Left lung (tissue), 10 donors: Measurements from ENCODE around the gene MYEOV. TPM values are rescaled to one million over a fixed set of nuclear protein-coding genes. Genes with fewer than 3 reads are reported as not detected.
A peak's percentile ranks its signal among the peaks of the same experiment; 100 is the strongest.

Source experiments
- ATAC-seq: fragments of 200-7000 bp; cut with Tn5 transposase; one replicate; pipeline ENCODE4 v1.9.1; 2020; ENCODE audit warnings: moderate library complexity
- DNase-seq, 4 donors: peaks; one replicate each; pipeline ENCODE4 v3.0.0-alpha.2; 2013 to 2020
- H3K27ac ChIP-seq, 2 donors: fragments of 200-600 bp; sonication (generic) in 1 of 2; one replicate each; pipeline versions ENCODE4 v1.5.0 to v1.8.0; 2020 to 2021
- H3K27me3 ChIP-seq, 2 donors: fragments of 200-600 bp; sonication (generic) in 1 of 2; one replicate each; pipeline versions ENCODE4 v1.5.0 to v1.8.0; 2020 to 2021
- H3K36me3 ChIP-seq, 2 donors: fragments of 200-600 bp; sonication (generic) in 1 of 2; one replicate each; pipeline versions ENCODE4 v1.5.0 to v1.8.0; 2020 to 2021
- H3K4me1 ChIP-seq, 2 donors: fragments of 200-600 bp; one replicate each; pipeline ENCODE4 v1.8.0; 2021
- H3K4me3 ChIP-seq, 2 donors: fragments of 200-600 bp; sonication (generic) in 1 of 2; one replicate each; pipeline versions ENCODE4 v1.5.0 to v1.8.0; 2020 to 2021; ENCODE audit warnings: mild to moderate bottlenecking in 1 of 2
- H3K9me3 ChIP-seq, 2 donors: fragments of 200-600 bp; sonication (generic) in 1 of 2; one replicate each; pipeline versions ENCODE4 v1.5.0 to v1.8.0; 2020 to 2021
- intact Hi-C, 2 donors: fragments of 100-400 bp; cut with DNase I; formaldehyde crosslinking; loops; one replicate each; pipeline versions ENCODE4 v1.11.2 to v1.14.2; 2022
- polyA plus RNA-seq, 6 donors: library from polyadenylated mRNA; unstranded; fragments of 120-200 nt; gene quantifications; one replicate each; pipeline ENCODE4 v1.2.1, GENCODE V29; 2013; ENCODE audit not compliant: insufficient read length in 6 of 6
- total RNA-seq, 2 donors: library from RNA; stranded (reverse); fragmentation: NEBNext Ultra II Directional; extraction: Animal tissue kit (Norgen Biotek cat#: 25700); gene quantifications; one replicate each; pipeline ENCODE4 v1.2.1, GENCODE V29; 2021
- TF ChIP-seq, protein P1 (sequence below), 2 donors: fragments of 200-600 bp; sonication (generic) in 1 of 2; IDR thresholded peaks; one replicate each; pipeline versions ENCODE4 v1.5.0 to v1.8.0; 2021; ENCODE audit warnings: antibody characterized with exemption in 2 of 2
- donor health status: DM: no; HTN: yes; CAD: no.
- donor health status: DM: no; HTN: no; CAD: no.

The MYEOV gene
- total and polyA plus RNA-seq, 8 donors, result 0.31 to 0.85 (median 0.47) TPM; not detected in 1

DNA sequence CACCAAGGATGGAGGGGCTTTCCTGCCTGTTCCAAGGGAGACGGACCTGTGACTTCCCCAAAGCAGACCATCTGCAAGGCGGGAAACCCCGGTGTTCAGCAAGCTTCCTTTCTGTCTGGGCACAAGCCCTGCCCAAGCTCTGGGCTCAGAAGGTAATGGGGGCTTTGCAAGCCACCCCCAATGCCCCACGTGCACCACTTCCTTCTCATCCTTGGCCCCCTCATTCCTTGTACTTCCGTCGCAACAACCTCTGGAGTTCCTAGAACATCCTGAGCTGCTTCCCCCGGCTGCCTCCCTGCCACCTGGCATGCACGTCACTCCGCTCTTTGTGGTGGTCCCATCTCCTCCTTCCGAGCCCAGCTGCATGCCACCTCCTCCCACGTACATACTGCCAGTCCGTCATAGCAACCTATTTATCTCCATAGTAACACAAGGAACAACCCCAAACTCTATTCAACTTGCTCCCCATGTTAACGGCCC lies 3.9 kb downstream of the MYEOV start:
- intact Hi-C loops, result loop anchor here (10.0 kb wide), 2 partner anchors 147 to 347 kb away; partner anchors contain the start of gene CCND1 (in 1 of the 2)
- Histone ChIP-seq H3K27me3 (no peaks in the 10 kb centered on the region), H3K27ac (peak overlapping the region; percentile 69 to 97), H3K4me1 (peaks cover 39 to 93% of the 10 kb centered on the region in 2 donors), H3K9me3 (no peaks in the 10 kb centered on the region), H3K4me3 (peak overlapping the region in 1 of 2 donors; percentile 25), H3K36me3 (no peaks in the 10 kb centered on the region)
- TF ChIP-seq, protein P1, sequence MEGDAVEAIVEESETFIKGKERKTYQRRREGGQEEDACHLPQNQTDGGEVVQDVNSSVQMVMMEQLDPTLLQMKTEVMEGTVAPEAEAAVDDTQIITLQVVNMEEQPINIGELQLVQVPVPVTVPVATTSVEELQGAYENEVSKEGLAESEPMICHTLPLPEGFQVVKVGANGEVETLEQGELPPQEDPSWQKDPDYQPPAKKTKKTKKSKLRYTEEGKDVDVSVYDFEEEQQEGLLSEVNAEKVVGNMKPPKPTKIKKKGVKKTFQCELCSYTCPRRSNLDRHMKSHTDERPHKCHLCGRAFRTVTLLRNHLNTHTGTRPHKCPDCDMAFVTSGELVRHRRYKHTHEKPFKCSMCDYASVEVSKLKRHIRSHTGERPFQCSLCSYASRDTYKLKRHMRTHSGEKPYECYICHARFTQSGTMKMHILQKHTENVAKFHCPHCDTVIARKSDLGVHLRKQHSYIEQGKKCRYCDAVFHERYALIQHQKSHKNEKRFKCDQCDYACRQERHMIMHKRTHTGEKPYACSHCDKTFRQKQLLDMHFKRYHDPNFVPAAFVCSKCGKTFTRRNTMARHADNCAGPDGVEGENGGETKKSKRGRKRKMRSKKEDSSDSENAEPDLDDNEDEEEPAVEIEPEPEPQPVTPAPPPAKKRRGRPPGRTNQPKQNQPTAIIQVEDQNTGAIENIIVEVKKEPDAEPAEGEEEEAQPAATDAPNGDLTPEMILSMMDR (IDR thresholded peaks at IDR 0.05), result no peak
- ATAC-seq, result peak; percentile 5
- DNase-seq, result peak in 1 of 4 donors; percentile 58

- Histone ChIP-seq H3K9me3 (no peaks in the 10 kb centered on the region), H3K27ac (peak overlapping the region; percentile 69 to 97), H3K4me1 (peaks cover 36 to 87% of the 10 kb centered on the region in 2 donors), H3K4me3 (peak overlapping the region in 1 of 2 donors; percentile 25), H3K36me3 (no peaks in the 10 kb centered on the region), H3K27me3 (no peaks in the 10 kb centered on the region)
- DNase-seq (peak in 3 of 4 donors; percentile 53 to 95 (median 90)), ATAC-seq (peak; percentile 64)
- TF ChIP-seq, protein P1 (IDR thresholded peaks at IDR 0.05), result no peak
- intact Hi-C loops, result loop anchor here (10.0 kb wide), 2 partner anchors 146 to 346 kb away; partner anchors contain the start of gene CCND1 (in 1 of the 2)
These were observed 4.5 kb downstream of the MYEOV start for GRCh38 chr11:69298267-69299022.

GRCh38 chr11:69299023-69299461 lies 5.1 kb downstream of the MYEOV start:
- H3K27me3 ChIP-seq, result no peaks in the 10 kb centered on the region
- ATAC-seq (no peak), DNase-seq (no peak)
- H3K9me3 ChIP-seq, result no peaks in the 10 kb centered on the region
- H3K4me3 ChIP-seq, result no peak overlapping the region
- peak overlapping the region; percentile 69 to 97 for H3K27ac ChIP-seq
- peaks cover 36 to 81% of the 10 kb centered on the region in 2 donors for H3K4me1 ChIP-seq
- TF ChIP-seq, protein P1 (IDR thresholded peaks at IDR 0.05), result no peak
- intact Hi-C loops, result loop anchor here (10.0 kb wide), 2 partner anchors 146 to 346 kb away; partner anchors contain the start of gene CCND1 (in 1 of the 2)
- H3K36me3 ChIP-seq, result no peaks in the 10 kb centered on the region

DNA sequence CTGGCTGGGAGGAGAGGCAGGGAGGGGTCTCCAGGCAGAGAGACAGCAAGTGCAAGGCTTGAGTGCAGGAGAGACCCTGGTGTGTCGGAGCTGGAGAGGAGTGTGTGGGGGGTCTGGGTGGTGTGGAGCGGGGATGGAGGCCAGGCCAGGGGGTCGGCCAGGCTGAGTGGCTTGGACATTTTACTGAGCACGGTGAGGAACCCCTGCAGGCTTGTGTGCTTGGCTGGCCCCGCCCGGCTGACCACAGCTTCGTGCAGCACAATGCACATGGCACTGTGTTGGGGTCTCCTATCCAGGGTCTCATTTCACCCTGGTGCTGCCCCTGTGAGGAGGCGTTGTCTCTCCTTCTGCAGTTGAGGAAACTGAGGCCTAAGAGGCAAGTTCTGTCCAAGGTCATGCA lies 5.6 kb downstream of the MYEOV start:
- Histone ChIP-seq H3K27ac (peak overlapping the region in 1 of 2 donors; percentile 18), H3K36me3 (no peaks in the 10 kb centered on the region), H3K9me3 (no peaks in the 10 kb centered on the region), H3K4me1 (peaks cover 36 to 79% of the 10 kb centered on the region in 2 donors), H3K4me3 (no peak overlapping the region), H3K27me3 (no peaks in the 10 kb centered on the region)
- intact Hi-C loops, result loop anchor here (10.0 kb wide), 2 partner anchors 145 to 345 kb away; partner anchors contain the start of gene CCND1 (in 1 of the 2)
- DNase-seq, result no peak
- ATAC-seq, result no peak
- TF ChIP-seq, protein P1 (IDR thresholded peaks at IDR 0.05), result no peak
